NCI-H187 treated with DMSO at 0.1 percent for 48 hours (cell line): ENCODE data around the gene SLC5A2.
A peak's percentile ranks its signal among the peaks of the same experiment; 100 is the strongest.

Source experiments
- DNase-seq: peaks from one replicate; lab custom pipeline; 2025; lab: John Stamatoyannopoulos, UW

Gene SLC5A2

GRCh38 chr16:31459687-31460581 is 23.0 kb upstream of the SLC5A2 start:
- DNase-seq, result peak; percentile 52

- no peak for DNase-seq
Measured at GRCh38 chr16:31460582-31461002, 22.3 kb upstream of the SLC5A2 start.

GRCh38 chr16:31461201-31461920 is 21.6 kb upstream of the SLC5A2 start:
- DNase-seq, result no peak

- DNase-seq, result no peak
Measured at GRCh38 chr16:31461921-31462804, 20.8 kb upstream of the SLC5A2 start.

GRCh38 chr16:31464348-31464769 is 18.6 kb upstream of the SLC5A2 start:
- no peak for DNase-seq

- no peak for DNase-seq
Measured at GRCh38 chr16:31464781-31465260, 18.1 kb upstream of the SLC5A2 start.

- no peak for DNase-seq
Measured at GRCh38 chr16:31465788-31466370, 17.0 kb upstream of the SLC5A2 start.

- DNase-seq, result no peak
Measured at GRCh38 chr16:31466381-31466841, 16.5 kb upstream of the SLC5A2 start.

GRCh38 chr16:31467151-31467773 is 15.7 kb upstream of the SLC5A2 start:
- no peak for DNase-seq

GRCh38 chr16:31467858-31468257 is 15.1 kb upstream of the SLC5A2 start:
- no peak for DNase-seq

GRCh38 chr16:31470615-31471014 is 12.3 kb upstream of the SLC5A2 start:
- no peak for DNase-seq

- DNase-seq, result no peak
Measured at GRCh38 chr16:31471241-31471874, 11.6 kb upstream of the SLC5A2 start.

- DNase-seq, result no peak
Measured at GRCh38 chr16:31471875-31472708, 10.8 kb upstream of the SLC5A2 start, which contains the start of gene TGFB1I1. TSS of gene TGFB1I1 (plus strand) at chr16:31472152. CDS start at chr16:31472189, 37 bp downstream.

- no peak for DNase-seq
Measured at GRCh38 chr16:31472709-31473203, 10.2 kb upstream of the SLC5A2 start.

GRCh38 chr16:31473264-31473984 is 9.5 kb upstream of the SLC5A2 start:
- no peak for DNase-seq

GRCh38 chr16:31474173-31474714 is 8.7 kb upstream of the SLC5A2 start:
- DNase-seq, result no peak

GRCh38 chr16:31474773-31475738 is 7.9 kb upstream of the SLC5A2 start:
- no peak for DNase-seq
